SK-N-MC (cell line): ENCODE data around the gene ANKMY1.

Source experiments
- DNase-seq: peaks from one replicate; pipeline ENCODE4 v3.0.0-alpha.2; 2011; ENCODE audit warnings: low read depth, low spot score
- H3K27ac ChIP-seq: fragments of 200-600 bp; sonication (generic); 2 replicates; pipeline ENCODE4 v1.5.1; 2016; ENCODE audit warnings: mixed run types
- H3K36me3 ChIP-seq: fragments of 200-600 bp; sonication (generic); 2 replicates; pipeline ENCODE4 v1.6.1; 2017; ENCODE audit warnings: antibody characterized with exemption, low read length, mixed read lengths; ENCODE audit not compliant: insufficient read depth
- H3K4me3 ChIP-seq: fragments of 200-600 bp; sonication (generic); 2 replicates; pipeline ENCODE4 v1.5.1; 2016
- H3K9ac ChIP-seq: fragments of 200-600 bp; sonication (generic); 2 replicates; pipeline ENCODE4 v1.8.0; 2017; ENCODE audit warnings: mixed run types, mixed read lengths; ENCODE audit not compliant: insufficient read length
- H3K9me3 ChIP-seq: fragments of 200-600 bp; sonication (generic); 2 replicates; pipeline ENCODE4 v1.6.1; 2017; ENCODE audit warnings: low read depth, mild to moderate bottlenecking, antibody characterized with exemption, low read length, moderate library complexity, mixed read lengths
- EZH2 ChIP-seq: fragments of 200-600 bp; sonication (generic); IDR thresholded peaks from one replicate; pipeline ENCODE4 v1.6.1; 2017; ENCODE audit warnings: antibody characterized with exemption
- FOXP2 ChIP-seq: optimal IDR thresholded peaks from 2 replicates; pipeline ENCODE3; 2011; ENCODE audit warnings: mild to moderate bottlenecking, moderate library complexity; ENCODE audit not compliant: insufficient read depth; ENCODE audit errors: extremely low read length, control extremely low read depth
- POLR2AphosphoS5 ChIP-seq: IDR thresholded peaks from 2 replicates; pipeline ENCODE4 v1.6.1; 2012; ENCODE audit warnings: mild to moderate bottlenecking, low read depth, low read length, borderline replicate concordance

The ANKMY1 gene

DNA sequence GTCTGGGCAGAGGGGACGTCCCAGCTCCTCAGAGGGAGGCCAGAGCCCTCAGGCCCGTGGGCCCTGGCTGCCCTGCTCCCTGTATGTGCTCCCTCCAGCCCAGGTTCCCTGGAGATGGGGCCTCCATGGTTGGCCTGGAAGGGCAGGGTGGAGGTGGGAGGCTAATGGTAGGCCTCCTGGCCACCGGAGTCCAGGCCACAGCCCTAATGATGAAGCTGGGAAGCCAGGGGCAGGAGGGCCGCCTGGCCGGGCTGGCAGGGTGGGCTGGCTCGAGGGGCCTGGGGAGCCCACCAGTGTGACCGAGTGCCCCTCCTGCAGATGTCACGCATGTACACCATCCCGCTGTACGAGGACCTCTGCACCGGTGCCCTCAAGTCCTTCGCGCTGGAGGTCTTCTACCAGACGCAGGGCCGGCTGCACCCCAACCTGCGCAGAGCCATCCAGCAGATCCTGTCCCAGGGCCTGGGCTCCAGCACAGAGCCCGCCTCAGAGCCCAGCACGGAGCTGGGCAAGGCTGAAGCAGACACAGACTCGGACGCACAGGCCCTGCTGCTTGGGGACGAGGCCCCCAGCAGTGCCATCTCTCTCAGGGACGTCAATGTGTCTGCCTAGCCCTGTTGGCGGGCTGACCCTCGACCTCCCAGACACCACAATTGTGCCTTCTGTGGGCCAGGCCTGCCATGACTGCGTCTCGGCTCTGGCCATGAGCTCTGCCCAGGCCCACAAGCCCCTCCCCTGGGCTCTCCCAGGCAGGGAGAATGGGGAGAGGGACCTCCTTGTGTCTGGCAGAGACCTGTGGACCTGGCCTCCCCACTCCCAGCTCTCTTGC lies 19.7 kb upstream of the ANKMY1 start:
- H3K36me3 ChIP-seq, result peaks cover 5% of the 10 kb centered on the region; the same call in 1 of the 2 replicates
- no peak for DNase-seq
- no peak overlapping the region for H3K4me3 ChIP-seq
- H3K9ac ChIP-seq, result no peak overlapping the region
- H3K27ac ChIP-seq, result no peak overlapping the region
- TF ChIP-seq POLR2AphosphoS5 (no peak), FOXP2 (no peak), EZH2 (no peak)
- H3K9me3 ChIP-seq, result no peaks in the 10 kb centered on the region

DNA sequence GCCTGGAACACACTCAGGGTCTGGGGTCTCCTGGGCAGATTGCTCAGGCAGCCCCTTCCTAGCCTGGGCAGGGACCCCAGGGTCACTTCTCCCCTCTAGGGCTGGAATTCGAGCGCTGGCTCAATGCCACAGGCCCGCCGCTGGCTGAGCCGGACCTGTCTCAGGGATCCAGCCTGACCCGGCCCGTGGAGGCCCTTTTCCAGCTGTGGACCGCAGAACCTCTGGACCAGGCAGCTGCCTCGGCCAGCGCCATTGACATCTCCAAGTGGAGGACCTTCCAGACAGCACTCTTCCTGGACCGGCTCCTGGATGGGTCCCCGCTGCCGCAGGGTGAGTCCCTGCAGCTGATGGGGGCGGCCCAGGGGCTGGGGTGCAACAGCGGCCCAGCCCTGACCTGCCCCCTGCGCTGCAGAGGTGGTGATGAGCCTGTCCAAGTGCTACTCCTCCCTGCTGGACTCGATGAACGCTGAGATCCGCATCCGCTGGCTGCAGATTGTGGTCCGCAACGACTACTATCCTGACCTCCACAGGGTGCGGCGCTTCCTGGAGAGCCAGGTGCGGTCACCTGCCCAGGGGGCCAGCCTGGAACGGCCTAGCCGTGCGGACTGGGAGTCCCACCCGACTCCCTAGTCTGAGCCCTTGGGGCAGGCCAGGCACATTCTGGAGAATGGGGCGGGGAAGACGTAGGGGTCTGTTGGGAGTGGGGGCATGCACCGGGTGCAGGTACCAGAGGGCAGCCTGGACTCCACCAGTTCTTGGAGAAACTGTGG lies 18.8 kb upstream of the ANKMY1 start:
- H3K27ac ChIP-seq, result no peak overlapping the region
- no peaks in the 10 kb centered on the region for H3K9me3 ChIP-seq
- no peak for DNase-seq
- no peak overlapping the region for H3K4me3 ChIP-seq
- H3K9ac ChIP-seq, result no peak overlapping the region
- TF ChIP-seq FOXP2 (no peak), POLR2AphosphoS5 (no peak), EZH2 (no peak)
- peaks cover 5% of the 10 kb centered on the region; the same call in 1 of the 2 replicates for H3K36me3 ChIP-seq

DNA sequence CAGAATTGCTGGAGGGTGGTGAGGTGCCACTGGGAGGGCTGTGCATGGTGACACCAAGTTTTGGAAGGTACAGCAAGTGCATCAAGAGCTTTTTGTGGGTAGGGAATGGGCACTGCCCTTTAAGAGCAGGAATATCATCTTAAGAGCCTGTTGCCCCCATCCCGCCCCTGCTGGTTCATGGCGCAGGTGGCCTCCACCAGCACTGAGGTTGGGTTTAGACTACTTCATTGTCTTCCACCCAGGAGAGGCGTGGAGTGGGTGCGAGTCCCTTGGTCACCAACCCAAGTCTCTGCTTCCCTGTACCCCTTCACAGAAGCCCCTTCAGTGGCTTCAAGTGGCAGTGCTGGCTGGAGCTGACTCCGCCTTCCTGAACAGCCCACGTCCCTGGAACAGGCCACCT lies 18.2 kb upstream of the ANKMY1 start:
- H3K4me3 ChIP-seq, result no peak overlapping the region
- no peak overlapping the region for H3K9ac ChIP-seq
- H3K27ac ChIP-seq, result no peak overlapping the region
- DNase-seq, result no peak
- H3K9me3 ChIP-seq, result no peaks in the 10 kb centered on the region
- TF ChIP-seq FOXP2, result no peak
- TF ChIP-seq POLR2AphosphoS5, result no peak
- H3K36me3 ChIP-seq, result peaks cover 2% of the 10 kb centered on the region; the same call in 1 of the 2 replicates

DNA sequence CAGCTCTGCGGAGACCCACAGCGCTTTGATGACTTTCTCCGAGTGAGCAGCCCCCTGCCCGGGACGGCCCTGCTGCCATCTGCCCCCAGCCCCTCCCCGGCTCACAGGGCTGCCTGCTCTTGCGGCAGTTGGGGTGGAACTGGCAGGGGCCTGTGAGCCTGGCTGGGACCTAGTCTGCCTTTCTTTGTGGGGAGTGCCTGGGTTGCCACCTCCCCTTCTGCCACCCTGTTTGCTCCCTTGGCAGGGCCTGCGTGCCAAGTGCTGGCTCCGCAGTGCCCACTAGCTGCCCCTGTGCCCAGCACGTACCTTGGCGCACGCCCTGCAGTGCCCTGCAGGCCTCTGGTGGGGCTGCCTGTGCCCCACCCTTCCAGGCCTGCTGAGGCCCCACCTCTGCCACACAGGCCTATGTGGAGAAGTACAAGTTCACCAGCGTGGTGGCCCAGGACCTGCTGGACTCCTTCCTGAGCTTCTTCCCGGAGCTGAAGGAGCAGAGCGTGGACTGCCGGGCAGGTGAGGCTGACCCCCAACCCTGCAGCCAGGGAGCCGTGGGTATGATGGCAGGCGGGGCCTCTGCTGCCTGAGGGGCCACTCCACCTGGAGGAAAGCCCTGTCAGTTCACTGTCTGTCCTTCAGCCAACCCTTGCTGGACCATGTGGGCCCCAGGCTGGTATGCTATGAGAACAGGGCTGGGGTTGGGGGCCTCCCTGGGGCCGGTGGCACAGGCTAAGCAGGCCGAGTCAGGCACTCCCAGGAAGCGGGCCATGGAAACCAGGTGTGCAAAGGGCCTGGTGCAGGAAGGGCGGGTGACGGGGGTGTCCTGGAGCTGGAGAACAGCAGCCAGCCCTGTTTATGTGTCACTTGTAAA lies 17.5 kb upstream of the ANKMY1 start:
- Histone ChIP-seq H3K9ac (no peak overlapping the region), H3K4me3 (no peak overlapping the region), H3K9me3 (no peaks in the 10 kb centered on the region), H3K36me3 (no peaks in the 10 kb centered on the region), H3K27ac (no peak overlapping the region)
- no peak for TF ChIP-seq FOXP2
- no peak for DNase-seq

DNA sequence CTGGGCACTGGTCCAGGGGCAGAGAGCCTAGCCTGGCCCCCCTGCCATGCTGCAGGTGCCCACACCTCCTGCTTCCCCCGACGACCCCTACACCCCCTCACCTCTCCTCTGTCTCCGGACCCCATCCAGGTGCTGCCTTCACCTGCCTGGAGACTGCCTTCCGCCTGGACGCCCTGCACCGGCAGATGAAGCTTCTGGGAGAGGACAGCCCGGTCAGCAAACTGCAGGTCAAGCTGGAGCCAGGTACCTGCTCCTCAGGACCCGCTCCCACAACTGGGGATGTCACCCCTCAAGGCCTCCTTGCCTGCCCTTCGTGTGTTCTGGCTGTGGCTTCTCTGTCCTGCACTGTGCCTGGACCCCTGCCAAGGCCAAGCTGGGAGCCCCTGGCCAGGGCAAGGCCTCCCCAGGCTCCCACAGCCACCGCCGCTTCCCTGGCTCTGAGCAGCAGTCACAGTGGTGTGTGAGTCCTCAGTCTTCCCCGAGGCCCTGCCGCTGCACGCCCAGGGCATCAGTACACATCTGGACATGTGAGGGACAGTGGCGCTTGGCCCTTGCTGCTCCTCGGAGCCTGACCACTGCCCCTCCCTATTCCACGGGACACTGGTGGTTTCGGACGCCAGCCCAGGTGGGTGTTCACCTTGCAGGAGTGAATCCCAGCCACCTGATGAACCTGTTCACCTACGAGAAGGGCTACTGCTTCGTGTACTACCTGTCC lies 16.8 kb upstream of the ANKMY1 start:
- no peaks in the 10 kb centered on the region for H3K9me3 ChIP-seq
- DNase-seq, result no peak
- H3K27ac ChIP-seq, result no peak overlapping the region
- TF ChIP-seq FOXP2, result no peak
- no peak for TF ChIP-seq POLR2AphosphoS5
- no peak for TF ChIP-seq EZH2
- H3K36me3 ChIP-seq, result no peaks in the 10 kb centered on the region
- H3K9ac ChIP-seq, result no peak overlapping the region
- H3K4me3 ChIP-seq, result no peak overlapping the region

DNA sequence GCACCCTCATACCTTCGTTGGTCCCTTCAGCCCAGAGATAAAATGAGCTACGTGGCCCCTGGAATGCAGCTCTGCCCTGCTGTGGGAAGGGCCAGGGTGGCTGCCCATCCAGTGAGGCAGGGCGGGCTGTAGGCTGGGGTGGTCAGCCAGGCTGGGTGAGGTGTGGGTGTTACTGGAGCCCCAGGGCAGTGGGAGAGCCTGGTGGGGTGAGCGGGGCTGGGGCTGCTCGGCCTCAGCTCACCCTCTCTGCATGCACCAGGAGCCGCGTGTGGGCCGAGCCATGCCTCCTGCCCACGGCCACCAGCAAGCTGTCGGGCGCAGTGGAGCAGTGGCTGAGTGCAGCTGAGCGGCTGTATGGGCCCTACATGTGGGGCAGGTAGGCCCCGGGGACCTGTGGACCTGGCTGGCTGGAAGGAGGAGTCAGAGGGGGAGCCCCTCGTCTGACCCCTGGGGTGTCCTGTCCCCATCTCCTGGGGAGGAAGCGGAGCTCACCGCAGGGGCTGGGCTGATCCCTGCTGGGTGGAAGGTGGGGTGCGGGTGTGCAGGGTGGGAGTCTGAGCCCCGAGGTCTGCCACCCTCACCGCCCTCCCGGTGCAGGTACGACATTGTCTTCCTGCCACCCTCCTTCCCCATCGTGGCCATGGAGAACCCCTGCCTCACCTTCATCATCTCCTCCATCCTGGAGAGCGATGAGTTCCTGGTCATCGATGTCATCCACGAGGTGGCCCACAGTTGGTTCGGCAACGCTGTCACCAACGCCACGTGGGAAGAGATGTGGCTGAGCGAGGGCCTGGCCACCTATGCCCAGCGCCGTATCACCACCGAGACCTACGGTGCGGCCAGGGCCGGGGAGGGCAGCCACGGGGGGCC lies 16.0 kb upstream of the ANKMY1 start:
- no peak overlapping the region for H3K27ac ChIP-seq
- no peaks in the 10 kb centered on the region for H3K36me3 ChIP-seq
- H3K4me3 ChIP-seq, result no peak overlapping the region
- H3K9me3 ChIP-seq, result no peaks in the 10 kb centered on the region
- no peak overlapping the region for H3K9ac ChIP-seq
- no peak for DNase-seq
- TF ChIP-seq FOXP2 (no peak), POLR2AphosphoS5 (no peak), EZH2 (no peak)

DNA sequence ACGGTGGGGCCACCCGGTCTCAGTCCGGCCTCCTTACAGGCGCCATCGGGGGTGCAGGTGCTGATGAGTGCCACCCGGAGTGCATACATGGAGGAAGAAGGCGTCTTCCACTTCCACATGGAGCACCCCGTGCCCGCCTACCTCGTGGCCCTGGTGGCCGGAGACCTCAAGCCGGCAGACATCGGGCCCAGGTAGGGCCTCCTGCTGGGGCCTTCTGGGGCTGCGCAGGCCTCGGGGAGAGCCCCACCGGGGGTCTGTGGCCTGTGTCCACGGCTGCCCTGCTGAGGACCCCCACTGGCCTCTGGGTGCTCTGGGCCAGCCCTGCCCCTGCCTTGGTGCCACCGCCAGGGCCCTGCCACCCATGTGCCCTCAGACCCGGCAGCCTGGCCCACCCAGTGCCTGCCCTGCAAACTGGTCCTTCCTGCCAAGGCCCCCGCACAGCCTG lies 15.3 kb upstream of the ANKMY1 start:
- Histone ChIP-seq H3K36me3 (no peaks in the 10 kb centered on the region), H3K9ac (no peak overlapping the region), H3K4me3 (no peak overlapping the region), H3K9me3 (no peaks in the 10 kb centered on the region), H3K27ac (no peak overlapping the region)
- no peak for TF ChIP-seq POLR2AphosphoS5
- TF ChIP-seq EZH2, result no peak
- no peak for TF ChIP-seq FOXP2
- no peak for DNase-seq
